Effector memory CD8-positive, alpha-beta T cell (primary cell): ENCODE data around the gene LTA4H.
"Not testable (repeated sequence)": the region's sequence is repeated elsewhere in the genome, so short reads cannot be mapped to it uniquely, and the experiment has no call there.

Source experiments
- ATAC-seq: fragments of 150-1000 bp; cut with Tn5 transposase; replicated peaks from 2 replicates; pipeline ENCODE4 v1.10.0; 2021; ENCODE audit warnings: mild to moderate bottlenecking, moderate library complexity
- DNase-seq, 3 experiments: peaks; one replicate each; pipeline ENCODE4 v3.0.0; 2021
- H3K27ac Mint-ChIP-seq, 2 donors: one replicate each; pipeline ENCODE4 v1.8.0; 2022; ENCODE audit warnings: mild to moderate bottlenecking in 2 of 2, mixed read lengths in 2 of 2, moderate library complexity in 2 of 2
- H3K27me3 Mint-ChIP-seq, 2 donors: one replicate each; pipeline ENCODE4 v1.8.0; 2022; ENCODE audit warnings: mixed read lengths in 2 of 2
- H3K36me3 Mint-ChIP-seq: one replicate; pipeline ENCODE4 v1.8.0; 2022; ENCODE audit warnings: mild to moderate bottlenecking, moderate library complexity, mixed read lengths; ENCODE audit not compliant: insufficient read depth
- H3K4me1 Mint-ChIP-seq, 2 donors: one replicate each; pipeline ENCODE4 v1.8.0; 2022; ENCODE audit warnings: low read depth in 2 of 2, mixed read lengths in 2 of 2
- H3K4me3 Mint-ChIP-seq, 2 donors: one replicate each; pipeline ENCODE4 v1.8.0; 2022; ENCODE audit warnings: mild to moderate bottlenecking in 2 of 2, mixed read lengths in 2 of 2, moderate library complexity in 2 of 2
- H3K9me3 Mint-ChIP-seq, 2 donors: one replicate each; pipeline ENCODE4 v1.8.0; 2022; ENCODE audit warnings: mixed read lengths in 2 of 2

The LTA4H gene

GRCh38 chr12:95986635-95987570 is 48.5 kb downstream of the LTA4H start:
- Mint-ChIP-seq H3K36me3 (peaks cover 3% of the 10 kb centered on the region), H3K27me3 (peaks cover 0 to 10% of the 10 kb centered on the region in 2 donors), H3K27ac (no peak overlapping the region)

GRCh38 chr12:95984682-95985081 is 50.7 kb downstream of the LTA4H start:
- peaks cover 0 to 10% of the 10 kb centered on the region in 2 donors for H3K27me3 Mint-ChIP-seq
- no peaks in the 10 kb centered on the region for H3K9me3 Mint-ChIP-seq
- DNase-seq (no peak), ATAC-seq (no peak)
- H3K36me3 Mint-ChIP-seq = no peaks in the 10 kb centered on the region
- H3K4me1 Mint-ChIP-seq = no peaks in the 10 kb centered on the region
- no peak overlapping the region for H3K27ac Mint-ChIP-seq
- H3K4me3 Mint-ChIP-seq = no peak overlapping the region

More at GRCh38 chr12:95986635-95987570, 48.5 kb downstream of the LTA4H start:
- ATAC-seq = no peak
- DNase-seq = no peak
- Mint-ChIP-seq H3K4me1 (no peaks in the 10 kb centered on the region), H3K9me3 (no peaks in the 10 kb centered on the region), H3K4me3 (no peak overlapping the region)

GRCh38 chr12:95982602-95983001 is 52.8 kb downstream of the LTA4H start:
- ATAC-seq (no peak), DNase-seq (no peak)
- no peaks in the 10 kb centered on the region for H3K9me3 Mint-ChIP-seq
- no peak overlapping the region for H3K27ac Mint-ChIP-seq
- H3K27me3 Mint-ChIP-seq = no peaks in the 10 kb centered on the region
- H3K4me3 Mint-ChIP-seq = no peak overlapping the region
- H3K4me1 Mint-ChIP-seq = no peaks in the 10 kb centered on the region
- H3K36me3 Mint-ChIP-seq = no peaks in the 10 kb centered on the region

- Mint-ChIP-seq H3K27ac (no peak overlapping the region), H3K27me3 (no peaks in the 10 kb centered on the region), H3K36me3 (no peaks in the 10 kb centered on the region), H3K4me3 (no peak overlapping the region), H3K4me1 (no peaks in the 10 kb centered on the region), H3K9me3 (no peaks in the 10 kb centered on the region)
- DNase-seq (no peak), ATAC-seq (no peak)
Measured at GRCh38 chr12:95980437-95980836, 55.0 kb downstream of the LTA4H start.

GRCh38 chr12:95978774-95979173 is 56.6 kb downstream of the LTA4H start:
- Mint-ChIP-seq H3K4me1 (no peaks in the 10 kb centered on the region), H3K36me3 (no peaks in the 10 kb centered on the region), H3K27ac (no peak overlapping the region), H3K4me3 (no peak overlapping the region), H3K9me3 (no peaks in the 10 kb centered on the region), H3K27me3 (no peaks in the 10 kb centered on the region)
- ATAC-seq (no peak), DNase-seq (no peak)

- H3K9me3 Mint-ChIP-seq = no peaks in the 10 kb centered on the region
- H3K36me3 Mint-ChIP-seq = no peaks in the 10 kb centered on the region
- no peak for ATAC-seq
- H3K27me3 Mint-ChIP-seq = no peaks in the 10 kb centered on the region
- no peaks in the 10 kb centered on the region for H3K4me1 Mint-ChIP-seq
- H3K27ac Mint-ChIP-seq = no peak overlapping the region
- DNase-seq = no peak
- H3K4me3 Mint-ChIP-seq = no peak overlapping the region
Measured at GRCh38 chr12:95978351-95978750, 57.0 kb downstream of the LTA4H start.

- Mint-ChIP-seq H3K27me3 (no peaks in the 10 kb centered on the region), H3K4me3 (no peak overlapping the region), H3K27ac (no peak overlapping the region), H3K36me3 (no peaks in the 10 kb centered on the region), H3K9me3 (no peaks in the 10 kb centered on the region), H3K4me1 (no peaks in the 10 kb centered on the region)
- DNase-seq (no peak), ATAC-seq (no peak)
Measured at GRCh38 chr12:95977764-95978305, 57.6 kb downstream of the LTA4H start.

- H3K36me3 Mint-ChIP-seq = no peaks in the 10 kb centered on the region
- H3K4me3 Mint-ChIP-seq = no peak overlapping the region
- no peaks in the 10 kb centered on the region for H3K9me3 Mint-ChIP-seq
- DNase-seq (no peak), ATAC-seq (no peak)
- H3K4me1 Mint-ChIP-seq = no peaks in the 10 kb centered on the region
- no peaks in the 10 kb centered on the region for H3K27me3 Mint-ChIP-seq
- no peak overlapping the region for H3K27ac Mint-ChIP-seq
Measured at GRCh38 chr12:95976416-95976832, 59.0 kb downstream of the LTA4H start.

- no peak overlapping the region for H3K27ac Mint-ChIP-seq
- DNase-seq = no peak
- H3K4me3 Mint-ChIP-seq = no peak overlapping the region
- no peaks in the 10 kb centered on the region for H3K4me1 Mint-ChIP-seq
- no peaks in the 10 kb centered on the region for H3K9me3 Mint-ChIP-seq
- H3K27me3 Mint-ChIP-seq = no peaks in the 10 kb centered on the region
- no peaks in the 10 kb centered on the region for H3K36me3 Mint-ChIP-seq
- no peak for ATAC-seq
Measured at GRCh38 chr12:95975491-95975890, 59.9 kb downstream of the LTA4H start.

- no peak for ATAC-seq
- Mint-ChIP-seq H3K4me1 (no peaks in the 10 kb centered on the region), H3K27me3 (no peaks in the 10 kb centered on the region), H3K9me3 (no peaks in the 10 kb centered on the region), H3K27ac (no peak overlapping the region), H3K4me3 (no peak overlapping the region), H3K36me3 (no peaks in the 10 kb centered on the region)
- no peak for DNase-seq
Measured at GRCh38 chr12:95974358-95974757, 61.0 kb downstream of the LTA4H start.

- no peaks in the 10 kb centered on the region for H3K4me1 Mint-ChIP-seq
- no peak overlapping the region for H3K4me3 Mint-ChIP-seq
- ATAC-seq = no peak
- H3K27me3 Mint-ChIP-seq = no peaks in the 10 kb centered on the region
- H3K27ac Mint-ChIP-seq = no peak overlapping the region
- no peak for DNase-seq
- no peaks in the 10 kb centered on the region for H3K36me3 Mint-ChIP-seq
- H3K9me3 Mint-ChIP-seq = no peaks in the 10 kb centered on the region
Measured at GRCh38 chr12:95972832-95973456, 62.4 kb downstream of the LTA4H start.

GRCh38 chr12:95970905-95971304 is 64.5 kb downstream of the LTA4H start:
- H3K36me3 Mint-ChIP-seq = no peaks in the 10 kb centered on the region

GRCh38 chr12:95969116-95969515 is 66.3 kb downstream of the LTA4H start:
- not testable (repeated sequence) for H3K4me1 Mint-ChIP-seq, H3K27ac Mint-ChIP-seq, H3K4me3 Mint-ChIP-seq, H3K9me3 Mint-ChIP-seq, ATAC-seq, H3K36me3 Mint-ChIP-seq, DNase-seq, H3K27me3 Mint-ChIP-seq

More at GRCh38 chr12:95970905-95971304, 64.5 kb downstream of the LTA4H start:
- H3K27me3 Mint-ChIP-seq = no peaks in the 10 kb centered on the region
- no peaks in the 10 kb centered on the region for H3K9me3 Mint-ChIP-seq
- ATAC-seq (no peak), DNase-seq (no peak)
- no peaks in the 10 kb centered on the region for H3K4me1 Mint-ChIP-seq
- no peak overlapping the region for H3K27ac Mint-ChIP-seq
- no peak overlapping the region for H3K4me3 Mint-ChIP-seq

- Mint-ChIP-seq H3K27ac (no peak overlapping the region), H3K4me1 (no peaks in the 10 kb centered on the region), H3K36me3 (no peaks in the 10 kb centered on the region), H3K27me3 (no peaks in the 10 kb centered on the region), H3K9me3 (no peaks in the 10 kb centered on the region), H3K4me3 (no peak overlapping the region)
- DNase-seq = no peak
- ATAC-seq = no peak
Measured at GRCh38 chr12:95967301-95967700, 68.1 kb downstream of the LTA4H start.
